Thoracic aorta (tissue), 2 donors: ENCODE results near the gene COG7. TPM values are rescaled to one million over a fixed set of nuclear protein-coding genes. Genes with fewer than 3 reads are reported as not detected.

Experiments used
- ATAC-seq: fragments of 150-250 bp; one replicate; pipeline ENCODE4 v1.8.0; 2017; ENCODE audit warnings: low read depth; ENCODE audit not compliant: insufficient number of reproducible peaks, low FRiP score
- DNase-seq: peaks from one replicate; pipeline ENCODE4 v3.0.0-alpha.2; 2020; ENCODE audit warnings: low spot score
- H3K27ac ChIP-seq, 2 donors: fragments of 200-600 bp; sonication (generic); 1 replicate in 1 of 2; 2 replicates in 1 of 2; pipeline ENCODE4 v1.5.1; 2016; ENCODE audit warnings: mild to moderate bottlenecking in 2 of 2, moderate library complexity in 2 of 2
- H3K27me3 ChIP-seq: fragments of 200-600 bp; sonication (generic); replicated peaks from 2 replicates; pipeline ENCODE4 v1.6.0; 2016; ENCODE audit warnings: mild to moderate bottlenecking; ENCODE audit not compliant: insufficient read depth
- H3K36me3 ChIP-seq: fragments of 200-600 bp; sonication (generic); one replicate; pipeline ENCODE4 v1.5.1; 2016
- H3K4me1 ChIP-seq, 2 donors: fragments of 200-600 bp; sonication (generic); 1 replicate in 1 of 2; 2 replicates in 1 of 2; pipeline versions ENCODE4 v1.5.1 to v1.6.0; 2016; ENCODE audit warnings: low read depth in 2 of 2, mild to moderate bottlenecking in 1 of 2; ENCODE audit not compliant: control insufficient read depth in 1 of 2
- H3K4me3 ChIP-seq: fragments of 200-600 bp; sonication (generic); 2 replicates; pipeline ENCODE4 v1.5.1; 2016; ENCODE audit warnings: mild to moderate bottlenecking
- H3K9me3 ChIP-seq: fragments of 200-600 bp; sonication (generic); 2 replicates; pipeline ENCODE4 v1.5.1; 2016
- CTCF ChIP-seq: fragments of 200-600 bp; sonication (generic); IDR thresholded peaks from one replicate; pipeline ENCODE4 v1.5.1; 2019; ENCODE audit warnings: antibody characterized with exemption
- total RNA-seq, 2 donors: library from RNA; depleted of rRNA; stranded (reverse); fragments of >200 nt; gene quantifications; one replicate each; pipeline versions ENCODE4 v1.1.0 to v1.2.3, GENCODE V29; 2016

Gene COG7
- total RNA-seq, 2 donors from 2014 or later: 27.8 to 37.6 TPM

DNA sequence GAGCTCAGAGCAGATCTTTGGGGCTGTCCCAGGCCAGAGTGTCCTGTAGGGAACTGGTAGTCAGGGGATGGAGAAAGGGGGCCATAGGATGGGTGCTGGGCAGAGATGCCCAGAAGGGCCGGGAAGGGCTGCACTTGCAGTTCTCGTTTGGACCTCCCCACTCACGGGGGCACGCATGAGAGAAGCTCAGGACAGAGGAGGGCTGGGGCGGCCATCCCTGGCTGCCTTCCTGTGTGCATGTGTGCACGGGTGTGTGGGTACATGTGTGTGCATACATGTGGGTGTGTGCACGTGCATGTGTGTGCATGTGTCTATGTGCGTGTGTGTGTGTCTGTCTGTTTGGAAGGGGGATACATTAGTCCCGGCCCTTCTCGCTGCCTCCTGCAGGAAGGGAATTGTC is 73.3 kb downstream of the COG7 start:
- Histone ChIP-seq H3K27me3 (no peaks in the 10 kb centered on the region), H3K4me1 (peaks cover 0 to 1% of the 10 kb centered on the region in 2 donors), H3K27ac (no peak overlapping the region), H3K4me3 (no peak overlapping the region), H3K9me3 (no peaks in the 10 kb centered on the region), H3K36me3 (no peaks in the 10 kb centered on the region)
- DNase-seq: no peak
- TF ChIP-seq CTCF: no peak
- no peak for ATAC-seq

GRCh38 chr16:23378921-23379320 is 74.1 kb downstream of the COG7 start:
- Histone ChIP-seq H3K36me3 (no peaks in the 10 kb centered on the region), H3K27me3 (no peaks in the 10 kb centered on the region), H3K27ac (no peak overlapping the region), H3K9me3 (no peaks in the 10 kb centered on the region), H3K4me3 (no peak overlapping the region), H3K4me1 (no peaks in the 10 kb centered on the region)
- no peak for TF ChIP-seq CTCF
- no peak for DNase-seq
- no peak for ATAC-seq

GRCh38 chr16:23378256-23378655 is 74.7 kb downstream of the COG7 start:
- DNase-seq (no peak), ATAC-seq (no peak)
- Histone ChIP-seq H3K9me3 (no peaks in the 10 kb centered on the region), H3K4me3 (no peak overlapping the region), H3K27ac (no peak overlapping the region), H3K4me1 (no peaks in the 10 kb centered on the region), H3K27me3 (no peaks in the 10 kb centered on the region), H3K36me3 (no peaks in the 10 kb centered on the region)
- TF ChIP-seq CTCF: no peak

DNA sequence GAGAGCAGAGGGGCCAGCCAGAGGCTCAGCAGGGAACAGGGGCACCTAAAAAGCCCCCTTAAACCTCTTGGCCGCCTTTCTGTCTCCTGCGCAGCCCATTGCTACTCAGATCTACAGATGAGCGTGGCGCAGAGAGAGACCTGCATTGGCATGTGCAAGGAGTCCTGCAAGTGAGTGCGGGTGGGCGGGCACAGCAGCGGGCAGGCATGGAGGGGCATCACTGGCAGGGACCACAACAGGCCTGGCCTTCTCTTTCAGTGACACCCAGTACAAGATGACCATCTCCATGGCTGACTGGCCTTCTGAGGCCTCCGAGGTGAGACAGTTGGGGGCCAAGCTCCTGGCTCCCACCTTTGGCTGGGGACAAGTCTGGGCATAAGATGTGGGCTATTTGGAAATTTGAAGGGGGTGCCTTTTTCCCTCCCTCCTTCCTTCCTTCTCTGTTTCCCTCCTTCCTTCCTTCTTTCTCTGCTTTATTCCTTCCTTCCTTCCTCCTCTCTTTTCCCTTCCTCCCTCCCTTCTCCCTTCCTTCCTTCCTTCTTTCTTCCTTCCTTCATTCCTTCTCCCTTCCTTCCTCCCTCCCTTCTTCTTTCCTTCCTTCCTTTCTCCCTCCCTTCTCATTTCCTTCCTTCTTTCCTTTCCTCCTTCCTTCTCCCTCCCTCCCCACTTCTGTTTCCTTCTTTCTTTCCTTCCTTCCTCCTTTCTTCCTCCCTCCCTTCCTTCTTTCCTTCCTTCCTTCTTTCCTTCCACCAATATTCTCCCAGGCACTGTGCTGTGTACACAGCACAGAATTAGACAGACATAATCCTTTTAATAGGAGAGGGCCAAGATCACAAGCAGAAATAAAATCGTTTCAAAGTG is 75.7 kb downstream of the COG7 start:
- Histone ChIP-seq H3K27ac (no peak overlapping the region), H3K4me1 (no peaks in the 10 kb centered on the region), H3K9me3 (no peaks in the 10 kb centered on the region), H3K4me3 (no peak overlapping the region), H3K27me3 (no peaks in the 10 kb centered on the region), H3K36me3 (no peaks in the 10 kb centered on the region)
- DNase-seq: no peak
- ATAC-seq: no peak
- TF ChIP-seq CTCF: no peak

DNA sequence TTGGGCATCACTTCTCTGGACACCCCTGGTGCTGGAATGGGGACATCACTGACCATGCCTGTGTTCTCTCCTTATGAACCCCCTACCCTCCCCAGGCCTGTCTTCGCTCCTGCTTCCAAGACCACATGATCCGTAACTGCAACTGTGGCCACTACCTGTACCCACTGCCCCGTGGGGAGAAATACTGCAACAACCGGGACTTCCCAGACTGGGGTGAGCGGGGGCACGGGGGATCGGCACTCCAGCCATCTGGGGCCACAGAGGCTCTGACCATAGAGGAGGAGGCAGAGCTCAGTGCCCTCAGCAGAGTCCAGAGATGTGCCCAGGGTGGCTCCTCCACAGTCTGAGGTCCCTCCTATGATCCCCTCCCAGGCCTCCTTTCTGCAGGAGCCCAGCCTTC is 77.3 kb downstream of the COG7 start:
- no peak for TF ChIP-seq CTCF
- ATAC-seq: no peak

More for the DNA sequence above, 77.3 kb downstream of the COG7 start:
- Histone ChIP-seq H3K4me1 (no peaks in the 10 kb centered on the region), H3K9me3 (no peaks in the 10 kb centered on the region), H3K4me3 (no peak overlapping the region), H3K36me3 (no peaks in the 10 kb centered on the region), H3K27me3 (no peaks in the 10 kb centered on the region), H3K27ac (no peak overlapping the region)
- no peak for DNase-seq
